GM21526 (cell line): ENCODE results near the gene MCOLN1.

Source experiments
- ATAC-seq: cut with Tn5 transposase; IDR thresholded peaks from one replicate; pipeline ENCODE4 v1.9.1; 2021; ENCODE audit warnings: moderate library complexity; ENCODE audit not compliant: unreplicated experiment, low FRiP score

Gene MCOLN1

DNA sequence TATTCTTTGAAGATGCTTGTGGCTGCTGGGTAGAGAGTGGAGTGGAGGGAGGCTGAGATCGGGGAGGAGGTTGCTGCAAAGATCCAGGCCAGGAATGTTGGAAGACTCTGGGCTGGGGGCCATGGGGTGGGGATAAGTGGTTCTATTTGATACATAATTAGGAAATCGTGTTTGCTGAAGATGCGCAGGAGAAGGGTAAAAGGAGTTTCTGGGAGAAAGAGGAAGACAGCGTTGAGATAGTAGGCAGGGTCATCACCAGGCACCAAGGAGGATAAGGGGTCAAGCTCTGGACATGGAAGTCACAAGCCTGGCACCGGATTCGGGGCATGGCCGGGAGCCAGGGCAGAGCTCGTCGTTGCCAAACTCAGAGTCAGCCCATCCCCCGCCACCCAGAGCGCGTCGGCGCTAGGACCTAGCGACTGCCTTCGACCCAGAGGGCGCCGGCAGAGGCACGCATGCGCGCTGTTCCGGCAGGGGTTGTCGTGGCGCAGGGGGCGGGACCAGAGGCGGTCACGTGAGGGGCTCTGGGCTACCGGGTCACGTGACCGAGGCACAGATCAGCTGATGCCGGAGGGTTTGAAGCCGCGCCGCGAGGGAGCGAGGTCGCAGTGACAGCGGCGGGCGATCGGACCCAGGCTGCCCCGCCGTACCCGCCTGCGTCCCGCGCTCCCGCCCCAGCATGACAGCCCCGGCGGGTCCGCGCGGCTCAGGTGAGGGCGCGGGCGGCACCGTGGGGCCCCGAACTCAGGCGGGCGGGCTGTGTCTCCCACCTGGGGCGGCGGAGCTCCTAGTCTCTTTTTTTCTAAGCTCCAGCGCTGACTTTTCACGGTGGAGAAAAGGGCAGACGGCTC, at the start of gene MCOLN1:
Gene MCOLN1, plus strand, starts transcription at position 553 of the 851 bp plus-strand sequence. Its CDS starts 127 bp downstream, at position 680.
- peak; percentile 65 for ATAC-seq

DNA sequence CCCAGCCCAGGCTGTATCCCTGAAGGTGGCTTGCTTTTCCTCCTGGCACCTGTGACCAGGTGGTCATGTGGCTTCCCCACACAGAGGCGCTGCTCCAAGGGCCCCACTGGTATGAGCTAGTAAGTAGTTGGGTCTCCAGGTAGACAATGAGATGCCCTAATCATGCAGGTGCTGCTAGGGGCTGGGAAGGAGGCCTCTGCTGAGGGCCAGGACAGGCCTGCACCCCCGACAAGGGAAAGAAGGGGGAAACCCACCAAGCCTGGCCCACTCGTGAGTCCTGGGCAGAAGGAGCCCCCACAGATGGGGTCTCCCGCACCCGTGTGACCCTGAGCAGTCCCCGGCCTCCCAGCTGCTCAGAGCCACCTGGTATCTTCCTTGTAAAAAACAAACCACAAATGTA, 46.8 kb upstream of the MCOLN1 start:
- ATAC-seq = no peak

DNA sequence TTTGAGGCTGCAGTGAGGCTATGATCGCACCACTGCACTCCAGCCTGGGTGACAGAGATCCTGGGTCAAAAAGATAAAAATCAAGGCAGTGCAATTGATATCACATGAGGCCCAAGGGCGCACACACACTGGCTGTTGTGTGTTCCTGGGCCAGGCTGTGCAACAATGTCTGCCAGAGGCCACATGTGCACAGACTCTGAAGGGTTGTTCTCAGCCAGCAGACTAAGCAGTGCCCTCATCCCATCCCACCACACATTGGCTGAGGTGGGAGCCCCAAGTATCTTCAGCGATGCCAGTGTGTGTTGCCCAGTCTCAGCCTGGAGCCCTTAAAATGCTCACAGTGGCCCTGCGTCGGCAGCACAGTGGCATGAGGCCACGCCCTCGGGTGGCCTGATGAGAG, 46.2 kb upstream of the MCOLN1 start:
- ATAC-seq = no peak

DNA sequence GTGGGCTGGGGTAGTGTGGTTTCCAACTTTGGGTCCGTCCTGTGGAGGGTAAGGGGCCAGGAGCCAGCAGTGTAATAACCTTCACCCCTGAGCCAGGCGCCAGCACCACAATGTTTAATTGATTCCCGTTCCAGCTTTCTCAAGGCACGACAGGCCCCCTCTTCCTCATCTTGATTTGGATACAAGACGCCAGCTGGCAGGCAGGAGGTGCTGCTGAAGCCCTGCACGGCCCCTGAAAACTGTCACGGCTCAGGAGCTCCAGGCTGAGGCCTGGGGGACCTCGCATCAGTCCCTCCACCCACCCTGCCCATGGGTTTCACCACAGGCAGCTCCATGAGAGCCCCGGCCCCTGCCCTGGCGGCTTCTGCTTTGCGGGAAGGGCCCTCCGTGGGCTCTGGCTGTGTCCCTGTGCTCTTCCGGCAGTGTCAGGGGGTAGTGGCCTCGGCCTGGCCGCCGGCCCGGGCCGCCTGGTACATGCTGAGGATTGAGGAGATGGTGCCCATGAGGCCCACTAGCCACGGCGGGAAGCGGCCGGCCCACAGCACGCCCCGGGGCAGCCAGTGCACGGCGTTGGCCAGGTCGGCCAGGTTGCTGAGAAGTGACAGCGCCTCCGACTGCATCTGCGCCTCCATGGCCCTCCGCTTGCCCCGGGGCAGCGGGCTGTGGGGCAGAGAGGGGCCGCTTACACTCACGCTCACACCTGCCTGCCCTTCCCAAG, 45.5 kb upstream of the MCOLN1 start:
- ATAC-seq = no peak

DNA sequence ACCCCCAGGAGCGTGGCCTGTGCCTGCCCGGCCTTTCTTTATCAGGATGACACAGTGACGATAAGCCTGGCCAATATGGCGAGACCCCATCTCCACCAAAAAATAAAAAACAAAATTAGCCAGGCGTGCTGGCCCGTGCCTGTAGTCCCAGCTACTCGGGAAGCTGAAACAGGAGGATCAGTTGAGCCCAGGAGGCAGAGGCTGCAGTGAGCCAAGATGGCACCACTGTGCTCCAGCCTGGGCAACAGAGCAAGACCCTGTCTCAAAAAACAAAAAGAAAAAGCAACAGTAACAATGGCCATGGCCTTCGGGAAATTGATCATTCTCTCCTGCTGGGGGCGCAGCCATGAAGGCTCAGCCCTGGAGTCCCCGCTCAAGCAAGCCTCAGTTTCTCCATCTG, 44.7 kb upstream of the MCOLN1 start:
- no peak for ATAC-seq

DNA sequence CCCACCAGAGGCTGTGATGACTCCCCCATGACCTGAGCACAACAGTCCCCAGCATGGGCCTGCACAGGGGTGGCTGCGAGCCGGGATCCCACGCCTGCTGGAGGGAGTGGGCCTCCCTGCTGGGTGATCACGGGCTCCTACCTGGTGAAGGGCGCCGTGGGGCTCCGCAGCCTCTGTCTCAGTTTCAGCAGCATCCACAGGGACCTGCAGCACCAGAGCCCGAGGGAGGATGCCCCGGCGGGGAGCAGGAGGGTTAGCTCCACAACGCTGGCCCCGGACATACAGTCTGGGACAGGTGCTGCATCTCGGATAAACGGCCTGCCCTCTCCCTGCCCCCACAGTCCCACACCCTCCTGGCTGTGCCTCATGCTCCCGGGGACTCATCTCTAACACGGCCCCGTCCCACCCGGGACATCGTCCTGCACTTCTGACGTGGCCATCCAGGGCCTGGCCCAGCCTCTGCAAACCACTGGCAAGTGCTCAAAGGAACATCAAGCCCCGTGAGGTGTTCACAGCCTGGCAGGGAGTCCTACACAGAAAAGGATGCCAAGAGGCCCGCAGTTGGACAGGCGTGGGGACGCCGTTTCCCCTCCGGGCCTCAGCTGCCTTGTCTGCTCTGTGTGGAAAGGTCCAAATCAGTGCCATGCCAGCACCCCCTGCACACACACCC, 44.1 kb upstream of the MCOLN1 start:
- no peak for ATAC-seq

DNA sequence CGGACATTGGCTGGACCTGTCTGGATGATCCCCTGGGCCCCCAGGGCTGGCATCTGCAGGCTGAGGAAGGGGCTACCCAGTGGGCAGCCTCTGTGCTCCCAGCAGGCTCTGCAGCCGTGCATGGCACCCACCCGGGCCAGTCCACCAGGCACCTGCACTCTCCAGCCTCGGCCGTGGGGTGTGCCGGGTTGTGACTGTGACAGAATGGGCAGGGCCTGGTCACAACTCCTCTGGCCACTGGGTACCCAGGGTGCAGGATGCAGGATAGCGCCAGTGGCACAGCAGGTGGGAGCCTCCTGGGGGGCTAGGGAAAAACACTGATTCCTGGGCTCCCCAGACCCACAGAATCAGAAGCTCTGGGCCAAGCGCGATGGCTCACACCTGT, 43.6 kb upstream of the MCOLN1 start:
- ATAC-seq = no peak

DNA sequence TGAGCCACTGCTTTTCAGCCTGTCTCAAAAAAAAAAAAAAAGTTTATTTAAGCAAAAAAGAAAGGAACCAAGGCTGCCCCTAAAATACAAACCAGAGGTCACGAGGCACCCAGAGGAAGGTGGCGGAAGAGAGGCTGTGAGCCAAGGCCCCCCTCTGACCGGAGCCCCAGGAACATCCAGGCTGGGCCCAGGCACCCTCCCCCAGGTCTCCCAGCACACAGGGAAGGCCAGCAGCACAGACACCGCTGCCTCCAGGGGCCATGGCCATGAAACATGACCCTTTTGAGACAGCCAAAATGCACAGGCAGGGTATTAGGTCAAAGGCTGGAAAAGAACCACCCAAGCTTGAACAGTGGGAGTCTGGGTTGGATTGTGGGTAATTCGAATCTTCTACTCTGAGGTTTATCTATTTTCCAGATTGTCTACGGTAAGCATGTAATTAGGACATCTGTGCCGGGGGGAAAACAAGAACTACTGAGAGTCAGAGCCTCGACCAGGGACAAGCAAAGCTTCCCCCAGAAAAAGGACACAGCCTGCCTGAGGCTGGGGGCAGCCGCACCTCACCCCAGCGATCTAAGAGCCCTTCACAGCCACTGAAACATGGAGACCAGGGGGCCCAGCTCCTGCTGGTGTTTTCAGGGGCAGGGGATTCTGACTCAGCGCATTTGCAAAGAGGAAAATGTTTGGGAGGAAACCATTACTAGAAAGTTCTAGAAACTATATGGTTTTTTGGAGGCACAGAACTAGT, 42.0 kb upstream of the MCOLN1 start:
- ATAC-seq = no peak

DNA sequence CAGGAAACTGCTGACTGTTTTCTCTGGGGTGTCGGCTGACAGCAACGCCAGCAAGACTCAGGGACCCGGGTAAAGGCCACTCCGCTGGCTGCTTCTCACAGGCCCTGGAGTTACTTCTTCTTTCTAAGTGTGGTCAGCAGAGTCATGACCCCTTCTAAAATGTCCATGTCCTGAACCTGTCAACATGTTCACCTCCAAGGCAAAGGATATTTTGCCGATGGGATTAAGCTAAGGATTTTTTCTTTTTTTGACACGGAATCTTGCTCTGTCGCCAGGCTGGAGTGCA, 41.5 kb upstream of the MCOLN1 start:
- ATAC-seq = no peak

DNA sequence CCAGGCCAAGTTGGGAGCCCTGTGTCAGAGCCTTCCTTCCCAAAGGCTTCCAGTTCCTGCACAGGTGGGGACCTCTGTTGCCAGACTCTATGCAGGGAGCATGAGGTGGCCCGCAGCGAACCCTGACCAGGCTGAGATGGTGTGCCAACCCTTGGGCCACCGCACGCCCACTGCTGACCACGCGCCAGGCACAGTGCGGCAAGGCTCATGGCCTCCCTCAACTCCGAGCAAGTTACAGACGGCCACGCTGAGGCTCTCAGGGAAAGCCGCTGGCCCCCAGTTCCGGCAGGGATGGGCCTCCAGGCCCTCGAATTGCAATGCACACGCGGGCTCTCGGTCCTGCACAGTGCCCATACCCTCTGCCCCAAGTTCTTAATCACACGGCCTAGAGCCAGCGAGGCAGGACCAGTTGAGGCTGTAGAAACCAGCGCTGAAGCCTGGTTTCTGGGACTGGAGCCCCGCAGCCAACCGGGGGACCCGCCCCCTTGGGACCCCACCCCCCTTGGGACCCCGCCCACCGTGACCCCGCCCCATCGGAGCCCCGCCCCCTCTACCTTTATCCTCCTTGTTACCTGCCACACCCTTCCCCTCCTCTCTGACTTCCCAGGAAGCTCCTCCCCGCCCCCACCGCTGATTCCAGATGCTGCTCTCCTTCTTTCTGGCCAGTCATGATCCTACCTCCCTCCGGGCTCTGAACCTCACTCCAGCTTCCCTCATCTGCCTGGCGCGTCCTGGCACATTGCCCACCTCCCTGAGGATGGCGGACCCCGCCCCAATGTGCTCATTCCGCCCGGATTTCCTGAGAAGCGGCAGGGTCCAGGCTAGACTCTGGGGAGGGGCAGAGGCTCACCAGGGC, 39.6 kb upstream of the MCOLN1 start:
- ATAC-seq = no peak

DNA sequence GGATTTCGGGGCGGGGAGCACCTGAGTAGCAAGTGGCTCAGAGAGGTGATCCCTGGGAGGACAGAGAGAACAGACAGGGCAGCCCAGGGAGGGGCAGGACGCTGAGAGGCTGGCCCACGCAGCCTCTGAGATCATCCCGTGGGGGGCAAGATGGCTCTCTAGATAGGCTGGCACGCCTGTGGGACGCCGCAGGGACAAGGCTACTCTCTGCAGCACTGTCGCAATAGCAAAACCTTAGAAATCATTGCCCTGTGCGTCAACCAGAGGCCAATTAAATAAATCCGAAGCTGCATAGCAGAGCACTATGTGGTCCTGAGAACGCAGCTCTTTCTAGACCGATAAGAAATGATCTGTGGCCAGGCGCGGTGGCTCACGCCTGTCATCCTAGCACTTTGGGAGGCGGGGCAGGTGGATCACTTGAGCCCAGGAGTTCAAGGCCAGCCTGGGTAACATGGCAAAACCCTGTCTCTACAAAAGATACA, 38.7 kb upstream of the MCOLN1 start:
- ATAC-seq = no peak

DNA sequence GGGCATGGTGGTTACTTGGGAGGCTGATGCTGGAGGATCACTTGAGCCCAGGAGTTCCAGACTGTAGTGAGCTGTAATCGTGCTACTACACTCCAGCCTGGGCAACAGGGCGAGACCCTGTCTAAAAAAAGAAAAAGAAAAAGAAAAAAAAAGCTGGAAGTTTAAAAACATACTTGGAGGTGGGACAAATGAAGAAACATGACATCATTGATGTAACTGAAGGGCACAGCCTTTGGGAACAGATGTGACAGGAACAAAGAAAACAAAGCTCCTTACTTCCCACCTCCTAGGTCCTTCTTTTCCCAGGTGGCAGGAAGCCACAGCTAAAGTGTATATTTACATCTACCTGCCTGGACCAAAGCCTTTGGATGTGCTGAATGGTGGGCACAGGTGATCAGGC, 35.5 kb upstream of the MCOLN1 start:
- no peak for ATAC-seq

DNA sequence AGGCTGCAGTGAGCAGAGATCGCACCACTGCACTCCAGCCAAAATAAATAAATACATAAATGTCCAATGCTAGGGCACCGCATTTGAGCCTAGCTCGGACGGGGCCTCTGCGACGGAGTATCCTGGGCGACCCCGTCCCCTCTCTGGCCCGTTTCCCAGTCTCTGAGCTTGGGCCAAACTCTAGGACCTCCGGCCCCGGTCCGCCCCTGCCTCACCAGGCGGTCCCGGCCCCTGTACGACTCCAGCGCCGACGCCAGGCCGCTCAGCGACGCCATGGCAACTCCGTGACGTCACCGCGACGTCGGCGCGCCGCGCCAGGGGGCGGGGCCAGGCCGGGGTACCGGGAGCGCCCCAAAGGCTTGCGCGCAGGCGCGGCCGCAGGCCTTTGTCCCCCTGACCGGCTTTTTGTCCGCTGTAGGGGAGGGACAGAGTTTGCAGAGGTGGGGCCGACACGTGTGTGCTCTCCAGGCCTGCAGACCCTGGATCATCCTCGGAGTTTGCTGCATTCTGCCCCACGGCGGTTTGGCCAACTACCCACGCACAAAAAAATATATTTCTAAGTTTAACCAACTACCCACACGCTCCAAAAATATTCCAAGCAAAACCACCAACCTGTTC, 33.6 kb upstream of the MCOLN1 start, which contains the start of gene PEX11G:
Gene PEX11G, minus strand, starts transcription at position 300 of the 618 bp plus-strand sequence. Its CDS starts 25 bp downstream, at position 275.
- peak; percentile 65 for ATAC-seq

DNA sequence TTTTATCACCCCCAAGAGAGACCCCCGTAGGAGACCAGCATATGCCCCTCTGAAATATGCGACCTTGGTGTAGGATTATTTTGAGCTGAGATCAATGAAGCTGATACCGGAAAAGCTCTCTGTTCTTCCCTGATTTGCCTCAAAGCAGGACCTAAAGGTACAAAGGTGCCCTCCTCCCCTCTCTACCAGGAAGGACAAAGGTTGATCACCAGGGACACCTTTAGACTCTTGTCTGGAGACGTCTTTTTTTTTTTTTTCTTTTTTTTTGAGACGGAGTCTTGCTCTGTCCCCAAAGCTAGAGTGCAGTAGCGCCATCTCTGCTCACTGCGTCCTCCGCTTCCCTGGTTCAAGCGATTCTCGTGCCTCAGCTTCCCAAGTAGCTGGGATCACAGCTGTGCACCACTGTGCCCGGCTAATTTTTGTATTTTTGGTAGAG, 32.8 kb upstream of the MCOLN1 start:
- ATAC-seq = no peak

DNA sequence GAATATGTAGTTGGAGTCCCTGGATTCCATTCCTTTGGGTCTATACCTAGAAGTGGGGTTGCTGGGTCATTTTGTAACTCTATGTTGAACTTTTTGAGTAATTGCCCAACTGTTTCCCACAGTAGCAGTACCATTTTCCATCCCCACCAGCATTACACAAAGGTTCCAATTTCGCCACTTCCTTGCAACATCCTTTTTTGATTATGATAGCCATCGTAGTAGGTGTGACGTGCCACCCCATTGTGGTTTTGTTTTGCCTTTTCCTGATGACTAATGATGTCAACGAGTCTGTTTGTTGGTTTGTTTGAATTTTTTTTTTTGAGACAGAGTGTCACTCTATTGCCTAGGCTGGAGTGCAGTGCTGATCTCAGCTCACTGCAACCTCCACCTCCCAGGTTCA, 30.3 kb upstream of the MCOLN1 start:
- no peak for ATAC-seq

DNA sequence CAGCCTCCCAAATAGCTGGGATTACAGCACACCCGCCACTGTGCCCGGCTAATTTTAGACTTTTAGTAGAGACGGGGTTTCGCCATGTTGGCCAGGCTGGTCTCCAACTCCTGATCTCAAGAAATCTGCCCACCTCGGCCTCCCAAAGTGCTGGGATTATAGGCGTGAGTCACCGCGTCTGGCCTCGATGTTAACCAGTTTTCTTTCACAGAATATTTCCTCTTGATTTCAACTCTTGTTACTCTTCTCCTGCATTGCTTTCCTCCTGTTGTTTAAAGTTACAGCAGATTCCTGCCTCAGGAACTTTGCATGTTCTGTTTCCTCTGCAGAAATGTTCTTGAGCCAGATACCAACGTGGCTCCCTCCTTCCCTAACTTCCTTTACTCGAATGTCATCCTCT, 29.9 kb upstream of the MCOLN1 start:
- no peak for ATAC-seq

DNA sequence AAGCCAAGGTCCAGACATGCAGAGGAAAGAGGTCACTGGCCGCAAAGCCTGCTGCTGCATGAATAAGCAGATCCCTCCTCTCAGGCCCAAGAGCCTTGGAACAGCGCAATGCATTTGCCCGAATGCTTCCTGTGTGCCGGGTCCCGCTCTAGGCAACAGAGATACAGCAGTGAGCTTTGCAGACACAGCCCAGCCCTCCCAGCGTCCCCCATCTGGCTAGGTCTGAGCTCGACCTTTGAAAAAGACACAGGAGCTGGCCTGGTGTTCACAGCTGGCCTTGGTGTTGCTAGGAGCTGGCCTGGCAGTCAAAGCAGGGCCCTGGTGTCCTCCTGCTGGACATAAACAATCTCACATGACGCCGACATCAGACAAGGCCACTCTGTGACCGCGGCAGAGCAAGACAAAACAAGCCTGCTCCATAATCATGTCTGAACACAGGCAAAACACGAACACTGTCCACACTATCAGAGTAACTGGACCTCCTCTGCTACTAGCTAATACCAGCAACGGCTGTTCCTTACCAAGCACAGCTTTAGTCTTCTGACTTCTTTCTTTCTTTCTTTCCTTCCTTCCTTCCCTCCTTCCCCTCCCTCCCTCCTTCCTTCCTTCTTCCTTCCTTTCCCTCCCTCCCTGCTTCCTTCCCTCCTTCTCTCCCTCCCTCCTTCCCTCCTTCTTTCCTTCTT, 27.9 kb upstream of the MCOLN1 start:
- ATAC-seq = no peak

DNA sequence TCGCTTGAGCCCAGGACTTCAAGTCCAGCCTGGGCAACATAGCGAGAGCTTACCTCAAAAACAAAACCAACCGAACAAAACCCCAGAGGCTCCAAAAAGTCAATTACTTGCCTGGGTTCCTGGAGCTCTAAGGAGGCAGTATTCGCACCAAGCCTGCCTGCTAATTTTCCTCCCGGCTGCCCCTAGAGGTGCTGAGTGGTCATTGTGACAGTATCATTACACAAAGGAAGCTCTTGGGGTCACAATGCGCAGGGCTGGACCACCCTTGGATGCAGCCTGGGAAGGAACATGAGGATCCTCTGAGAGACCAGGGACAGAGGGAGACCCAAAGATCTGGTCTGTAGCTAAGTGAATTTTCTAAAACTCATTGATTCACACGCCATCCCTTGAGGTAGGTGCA, 25.1 kb upstream of the MCOLN1 start:
- ATAC-seq = no peak
